ENCODE data around the gene ZNF580. TPM values are rescaled to one million over a fixed set of nuclear protein-coding genes. Genes with fewer than 3 reads are reported as not detected.

Gene ZNF580
- total and polyA plus RNA-seq, 2 of the 8 experiments (the other 6 are each of a cell fraction or from before 2014, with no cell fraction given): 12.0 to 24.6 TPM

DNA sequence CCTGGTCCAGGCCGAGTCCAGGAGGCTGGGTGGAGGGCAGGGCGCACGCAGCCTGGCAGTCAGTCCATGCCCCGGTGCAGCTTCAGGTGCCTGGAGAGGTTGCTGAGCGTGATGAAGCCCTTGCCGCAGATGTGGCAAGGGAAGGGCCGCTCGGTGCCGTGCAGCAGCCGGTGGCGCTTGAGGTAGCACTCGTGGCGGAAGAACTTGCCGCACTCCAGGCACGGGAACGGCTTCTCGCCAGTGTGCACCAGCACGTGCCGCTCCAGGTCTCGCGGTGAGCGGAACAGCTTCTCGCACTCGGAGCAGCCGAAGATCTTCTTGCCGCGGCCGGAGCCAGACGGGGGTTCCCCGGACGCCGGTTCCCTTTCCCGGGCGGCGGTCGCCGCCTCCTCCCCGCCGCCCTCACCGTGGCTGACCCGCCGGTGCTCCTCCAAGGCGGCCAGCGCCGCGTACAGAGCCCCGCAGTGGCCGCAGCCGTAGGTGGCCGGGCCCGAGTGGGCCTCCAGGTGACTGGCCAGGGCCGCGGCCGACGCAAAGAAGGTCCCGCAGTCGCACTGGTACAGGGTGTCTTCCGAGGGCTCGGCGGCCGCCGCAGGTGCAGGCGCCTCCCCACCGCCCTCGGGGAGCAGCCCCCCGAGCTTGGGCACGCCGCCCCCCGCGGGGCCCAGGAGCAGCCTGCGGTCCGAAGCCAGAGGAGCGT lies 48.3 kb upstream of the ZNF580 start:
- Histone ChIP-seq H3K27me3 (replicated peaks in 1 of 4; ENCODE audit: control insufficient read depth in 3 of 4, extremely low read depth in 1 of 4, insufficient read depth in 3 of 4, low read length in 3 of 4) (peaks cover 0 to 2% (median 0%) of the 10 kb centered on the region in 4 experiments; a peak in 1 of 7 replicates), H3K14ac (ENCODE audit: insufficient read length) (no peak overlapping the region), H4K91ac (replicated peaks; ENCODE audit: insufficient read length, low read length) (no peak overlapping the region), H2BK120ac (replicated peaks; ENCODE audit: low read depth, low read length) (no peak overlapping the region), H3K4ac (replicated peaks; ENCODE audit: insufficient read length, low read depth, low read length) (no peak overlapping the region), H3K79me2 (ENCODE audit: control insufficient read depth in 1 of 2, insufficient read depth in 2 of 2, low read length in 2 of 2) (no peaks in the 10 kb centered on the region), H3K23me2 (ENCODE audit: low read depth, low read length) (no peaks in the 10 kb centered on the region; the same call in 1 of the 2 replicates), H3K56ac (replicated peaks; ENCODE audit: insufficient read length, low read depth, low read length) (no peak overlapping the region), H3K9me3 (ENCODE audit: insufficient read depth in 2 of 2, low read depth in 1 of 2, low read length in 1 of 2) (no peaks in the 10 kb centered on the region), H3K27ac (ENCODE audit: low read depth, low read length) (no peak overlapping the region), H4K5ac (ENCODE audit: insufficient read length, low read depth, low read length) (no peak overlapping the region), H3K9ac (replicated peaks in 1 of 4; ENCODE audit: extremely low read depth in 1 of 4, low read depth in 3 of 4, low read length in 3 of 4) (no peak overlapping the region), H3K23ac (ENCODE audit: insufficient read length) (no peak overlapping the region), H3K4me2 (ENCODE audit: insufficient read depth in 1 of 2, low read depth in 2 of 2, low read length in 2 of 2) (peak overlapping the region; percentile 59 to 74), H2BK20ac (ENCODE audit: low read length) (no peak overlapping the region), H3K4me3 (ENCODE audit: extremely low read depth in 1 of 4, insufficient read depth in 2 of 4, low read depth in 3 of 4, low read length in 4 of 4) (peak overlapping the region in 2 of 4 experiments; percentile 23 to 48; a peak in 4 of 8 replicates), H2AFZ (ENCODE audit: low read length) (no peak overlapping the region), H2BK15ac (ENCODE audit: low read length) (peak overlapping the region; percentile 61; the same call in 1 of the 2 replicates), H3K18ac (ENCODE audit: extremely low read depth, low read length) (no peak overlapping the region), H4K8ac (ENCODE audit: extremely low read depth, insufficient read depth, low read length) (peak overlapping the region; percentile 78), H3K79me1 (ENCODE audit: low read depth, low read length) (no peaks in the 10 kb centered on the region; the same call in 1 of the 2 replicates), H2BK5ac (ENCODE audit: low read depth, low read length) (0 out of 2 replicates have a peak overlapping the region, but pooled peaks have one; percentile 24), H3K36me3 (ENCODE audit: control insufficient read depth in 2 of 4, insufficient read depth in 4 of 4, low read length in 3 of 4) (peaks cover 0 to 10% (median 8%) of the 10 kb centered on the region in 4 experiments; a peak in 3 of 8 replicates), H2BK12ac (ENCODE audit: low read depth, low read length) (no peak overlapping the region), H2AK5ac (ENCODE audit: low read depth, low read length) (no peak overlapping the region), H4K20me1 (replicated peaks in 1 of 2; ENCODE audit: control insufficient read depth in 1 of 2, insufficient read depth in 2 of 2, low read length in 2 of 2) (peaks cover 0 to 2% of the 10 kb centered on the region in 2 experiments), H3K4me1 (replicated peaks in 1 of 4; ENCODE audit: control insufficient read depth in 3 of 4, insufficient read depth in 4 of 4, low read length in 3 of 4) (peaks cover 0 to 8% (median 3%) of the 10 kb centered on the region in 4 experiments; a peak in 4 of 7 replicates)
- POLR2A ChIA-PET (ENCODE audit: partially characterized antibody): interaction anchor here (0.9 to 2.7 kb wide), 7 partner anchors 12 to 108 kb away, joined by 3 to 18 read pairs (median 6); partner anchors contain the start of genes NAT14, ZNF579 and ZNF865
- 97% methylated on average over 19 of the region's 73 CpGs; no CpG with 5 or more reads in 1 of the 2 experiments for WGBS, 2 experiments (ENCODE audit: extremely low coverage in 1 of 2, insufficient coverage in 1 of 2, insufficient read length in 1 of 2, insufficient replicate concordance in 2 of 2, low coverage in 1 of 2, low lambda C conversion rate in 2 of 2, missing lambda C conversion rate in 1 of 2)
- CTCF ChIA-PET (ENCODE audit: partially characterized antibody): interaction anchor here (3.4 kb wide), 1 partner anchor 14 kb away, joined by 12 read pairs; the partner anchor contains the start of gene ZNF865
- TF ChIP-seq CHD2 (IDR thresholded peaks at IDR 0.05; ENCODE audit: low read length) (no peak), HDAC2 (IDR thresholded peaks at IDR 0.05; ENCODE audit: borderline replicate concordance in 1 of 2, low read depth in 2 of 2, low read length in 2 of 2) (no peak), POU5F1 (IDR thresholded peaks at IDR 0.05; ENCODE audit: low read depth, low read length) (no peak)
- TF ChIP-seq, protein P1, sequence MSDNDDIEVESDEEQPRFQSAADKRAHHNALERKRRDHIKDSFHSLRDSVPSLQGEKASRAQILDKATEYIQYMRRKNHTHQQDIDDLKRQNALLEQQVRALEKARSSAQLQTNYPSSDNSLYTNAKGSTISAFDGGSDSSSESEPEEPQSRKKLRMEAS (IDR thresholded peaks at IDR 0.05): 0 out of 2 replicates have a peak, but pooled peaks have one; percentile 50
- DNase-seq (ENCODE audit: low read depth in 1 of 2, low spot score in 2 of 2) (peak in 1 of 2 experiments; percentile 45), FAIRE-seq (no peak)

All from H1 (cell line).